ENCODE measurements around the gene SPON2. TPM values are rescaled to one million over a fixed set of nuclear protein-coding genes. Genes with fewer than 3 reads are reported as not detected.

SPON2 gene
- total RNA-seq, 3 donors from 2014 or later (not counting 1 experiment from before 2014, with no cell fraction given), result 1,124 to 1,574 (median 1,339) TPM

- peak overlapping the region; percentile 85 for H3K4me3 Mint-ChIP-seq
- Histone ChIP-seq H3K9me3 (ENCODE audit: control insufficient read depth, insufficient read depth, low read length) (no peaks in the 10 kb centered on the region), H3K4me3 (ENCODE audit: low read length) (no peak overlapping the region), H3K36me3 (ENCODE audit: control insufficient read depth, insufficient read depth, low read length) (peaks cover 46% of the 10 kb centered on the region), H3K4me1 (ENCODE audit: control insufficient read depth, insufficient read depth, low read length) (peaks cover 80% of the 10 kb centered on the region), H3K27ac (ENCODE audit: low read length) (peak overlapping the region; percentile 46), H3K27me3 (ENCODE audit: control insufficient read depth, insufficient read depth, low read length) (no peaks in the 10 kb centered on the region)
- no peaks in the 10 kb centered on the region for H3K9me3 Mint-ChIP-seq
- peaks cover 17% of the 10 kb centered on the region for H3K36me3 Mint-ChIP-seq
- TF ChIP-seq, protein P1, sequence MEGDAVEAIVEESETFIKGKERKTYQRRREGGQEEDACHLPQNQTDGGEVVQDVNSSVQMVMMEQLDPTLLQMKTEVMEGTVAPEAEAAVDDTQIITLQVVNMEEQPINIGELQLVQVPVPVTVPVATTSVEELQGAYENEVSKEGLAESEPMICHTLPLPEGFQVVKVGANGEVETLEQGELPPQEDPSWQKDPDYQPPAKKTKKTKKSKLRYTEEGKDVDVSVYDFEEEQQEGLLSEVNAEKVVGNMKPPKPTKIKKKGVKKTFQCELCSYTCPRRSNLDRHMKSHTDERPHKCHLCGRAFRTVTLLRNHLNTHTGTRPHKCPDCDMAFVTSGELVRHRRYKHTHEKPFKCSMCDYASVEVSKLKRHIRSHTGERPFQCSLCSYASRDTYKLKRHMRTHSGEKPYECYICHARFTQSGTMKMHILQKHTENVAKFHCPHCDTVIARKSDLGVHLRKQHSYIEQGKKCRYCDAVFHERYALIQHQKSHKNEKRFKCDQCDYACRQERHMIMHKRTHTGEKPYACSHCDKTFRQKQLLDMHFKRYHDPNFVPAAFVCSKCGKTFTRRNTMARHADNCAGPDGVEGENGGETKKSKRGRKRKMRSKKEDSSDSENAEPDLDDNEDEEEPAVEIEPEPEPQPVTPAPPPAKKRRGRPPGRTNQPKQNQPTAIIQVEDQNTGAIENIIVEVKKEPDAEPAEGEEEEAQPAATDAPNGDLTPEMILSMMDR (IDR thresholded peaks at IDR 0.05), result no peak
- H3K27ac Mint-ChIP-seq, result peak overlapping the region; percentile 81 to 95
- ATAC-seq (no peak), DNase-seq (no peak)
- WGBS (ENCODE audit: insufficient coverage), result 77% methylated on average over 5 of the region's 7 CpGs
- intact Hi-C loops (cut with micrococcal nuclease), result loop anchor here (2.0 to 5.0 kb wide), 2 partner anchors 17 to 52 kb away; no protein-coding TSS in a partner anchor
- peaks cover 51 to 66% of the 10 kb centered on the region in 2 donors for H3K4me1 Mint-ChIP-seq
- H3K27me3 Mint-ChIP-seq (ENCODE audit: low read depth in 2 of 2), result no peaks in the 10 kb centered on the region
Measured at GRCh38 chr4:1219566-1219950, 47.2 kb upstream of the SPON2 start.

DNA sequence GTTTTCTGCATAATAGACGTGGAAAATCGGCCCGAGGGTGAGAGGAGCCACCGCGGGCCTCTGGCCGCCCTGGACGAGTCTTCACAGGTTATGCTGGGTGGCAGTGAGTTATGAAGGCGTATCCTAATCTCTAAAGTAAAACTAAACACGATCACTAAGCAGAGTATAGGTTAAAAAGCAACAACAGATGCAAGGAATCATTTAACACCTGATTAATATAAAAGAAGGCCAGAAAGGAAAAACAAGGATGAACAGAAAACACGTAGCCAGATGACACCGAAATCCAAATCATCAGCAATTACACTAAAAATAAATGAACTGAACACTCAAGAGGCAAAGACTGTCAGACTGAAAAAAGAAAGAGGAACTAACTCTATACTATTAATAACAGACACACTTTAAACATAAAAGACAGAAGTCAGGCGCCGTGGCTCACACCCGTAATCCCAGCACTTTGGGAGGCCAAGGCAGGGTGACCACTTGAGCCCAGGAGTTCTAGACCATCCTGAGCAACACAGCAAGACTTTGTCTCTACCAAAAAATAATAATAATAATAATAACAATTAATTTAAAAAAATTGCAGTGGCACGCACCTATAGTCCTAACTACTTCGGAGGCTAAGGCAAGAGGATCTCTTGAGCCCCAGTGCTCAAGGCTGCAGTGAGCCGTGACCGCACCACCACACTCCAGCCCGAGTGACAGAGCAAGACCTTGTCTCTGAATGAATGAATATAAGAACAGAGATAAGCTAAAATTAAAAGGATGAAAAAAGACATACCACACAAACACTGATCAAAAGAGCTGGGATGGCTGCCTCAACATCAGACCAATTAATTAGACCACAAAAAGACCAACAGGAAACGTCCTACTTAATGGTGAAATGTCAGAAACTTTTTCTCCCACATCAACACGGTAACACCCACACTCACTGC lies 46.5 kb upstream of the SPON2 start:
- TF ChIP-seq, protein P1 (IDR thresholded peaks at IDR 0.05), result no peak
- Histone ChIP-seq H3K27me3 (ENCODE audit: control insufficient read depth, insufficient read depth, low read length) (no peaks in the 10 kb centered on the region), H3K4me1 (ENCODE audit: control insufficient read depth, insufficient read depth, low read length) (peaks cover 79% of the 10 kb centered on the region), H3K4me3 (ENCODE audit: low read length) (no peak overlapping the region), H3K9me3 (ENCODE audit: control insufficient read depth, insufficient read depth, low read length) (no peaks in the 10 kb centered on the region), H3K27ac (ENCODE audit: low read length) (peak overlapping the region; percentile 46), H3K36me3 (ENCODE audit: control insufficient read depth, insufficient read depth, low read length) (peaks cover 46% of the 10 kb centered on the region)
- ATAC-seq, result peak; percentile 43 to 53 (median 46)
- H3K27ac Mint-ChIP-seq, result peak overlapping the region; percentile 81 to 95
- no peaks in the 10 kb centered on the region for H3K27me3 Mint-ChIP-seq (ENCODE audit: low read depth in 2 of 2)
- H3K4me3 Mint-ChIP-seq, result peak overlapping the region; percentile 89
- H3K36me3 Mint-ChIP-seq, result peaks cover 12% of the 10 kb centered on the region
- 42% methylated on average over 13 of the region's 21 CpGs for WGBS (ENCODE audit: insufficient coverage)
- DNase-seq, result no peak
- intact Hi-C loops (cut with micrococcal nuclease), result loop anchor here (2.0 to 5.0 kb wide), 2 partner anchors 16 to 52 kb away; no protein-coding TSS in a partner anchor
- H3K9me3 Mint-ChIP-seq, result no peaks in the 10 kb centered on the region
- peaks cover 45 to 59% of the 10 kb centered on the region in 2 donors for H3K4me1 Mint-ChIP-seq

- H3K36me3 ChIP-seq (ENCODE audit: control insufficient read depth, insufficient read depth, low read length), result peaks cover 52% of the 10 kb centered on the region
- H3K27me3 Mint-ChIP-seq (ENCODE audit: low read depth in 2 of 2), result no peaks in the 10 kb centered on the region
- H3K4me1 ChIP-seq (ENCODE audit: control insufficient read depth, insufficient read depth, low read length), result peaks cover 64% of the 10 kb centered on the region
- peaks cover 45 to 48% of the 10 kb centered on the region in 2 donors for H3K4me1 Mint-ChIP-seq
- intact Hi-C loops (cut with micrococcal nuclease), result loop anchor here (5.0 kb wide), 1 partner anchor 50 kb away; no protein-coding TSS in a partner anchor
- H3K4me3 Mint-ChIP-seq, result peak overlapping the region; percentile 89
- H3K27ac Mint-ChIP-seq, result peak overlapping the region; percentile 81 to 95
- H3K27me3 ChIP-seq (ENCODE audit: control insufficient read depth, insufficient read depth, low read length), result no peaks in the 10 kb centered on the region
- H3K36me3 Mint-ChIP-seq, result peaks cover 12% of the 10 kb centered on the region
- ATAC-seq (no peak), DNase-seq (no peak)
- TF ChIP-seq, protein P1 (IDR thresholded peaks at IDR 0.05), result no peak
- no peaks in the 10 kb centered on the region for H3K9me3 ChIP-seq (ENCODE audit: control insufficient read depth, insufficient read depth, low read length)
- H3K9me3 Mint-ChIP-seq, result no peaks in the 10 kb centered on the region
- peak overlapping the region; percentile 74 for H3K27ac ChIP-seq (ENCODE audit: low read length)
- WGBS (ENCODE audit: insufficient coverage), result 87% methylated on average over 27 of the region's 27 CpGs
- H3K4me3 ChIP-seq (ENCODE audit: low read length), result peak overlapping the region; percentile 17
Measured at GRCh38 chr4:1217366-1217765, 45.0 kb upstream of the SPON2 start.

Data from natural killer cell (primary cell).